Testis (tissue), 2 donors: ENCODE data around the gene CSF3R.

ENCODE experiments used
- POLR2A ChIP-seq: fragments of 450-650 bp; IDR thresholded peaks from one replicate; pipeline ENCODE4 v1.6.1; 2017; ENCODE audit warnings: antibody characterized with exemption, mild to moderate bottlenecking, moderate library complexity
- TF ChIP-seq, protein P1 (sequence below), 3 experiments: fragments of 450-650 bp in 2 of 3; fragments of 200-600 bp in 1 of 3; sonication (generic) in 1 of 3; IDR thresholded peaks; one replicate each; pipeline ENCODE4 v1.5.1; 2016 to 2019; ENCODE audit warnings: antibody characterized with exemption in 3 of 3, mild to moderate bottlenecking in 2 of 3, moderate library complexity in 1 of 3

DNA sequence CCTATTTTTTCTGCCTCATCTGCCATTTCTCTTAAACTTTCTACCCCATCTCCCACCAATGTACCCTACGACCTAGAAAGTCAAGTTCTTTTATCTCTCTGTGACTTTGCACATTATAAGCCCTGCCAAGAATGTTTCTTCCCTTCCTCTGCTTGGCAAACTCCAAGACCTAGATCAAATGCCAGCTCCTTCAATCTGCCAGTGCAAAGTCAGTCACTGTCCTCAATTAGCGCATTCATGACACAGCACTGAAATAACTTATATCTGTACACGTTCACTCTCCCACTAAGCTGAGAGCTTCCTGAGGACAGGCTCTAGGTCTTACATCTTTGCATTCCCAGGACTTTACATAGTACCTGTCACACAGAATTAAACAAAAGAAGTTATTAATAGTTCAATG is 63.6 kb downstream of the CSF3R start:
- TF ChIP-seq, protein P1, sequence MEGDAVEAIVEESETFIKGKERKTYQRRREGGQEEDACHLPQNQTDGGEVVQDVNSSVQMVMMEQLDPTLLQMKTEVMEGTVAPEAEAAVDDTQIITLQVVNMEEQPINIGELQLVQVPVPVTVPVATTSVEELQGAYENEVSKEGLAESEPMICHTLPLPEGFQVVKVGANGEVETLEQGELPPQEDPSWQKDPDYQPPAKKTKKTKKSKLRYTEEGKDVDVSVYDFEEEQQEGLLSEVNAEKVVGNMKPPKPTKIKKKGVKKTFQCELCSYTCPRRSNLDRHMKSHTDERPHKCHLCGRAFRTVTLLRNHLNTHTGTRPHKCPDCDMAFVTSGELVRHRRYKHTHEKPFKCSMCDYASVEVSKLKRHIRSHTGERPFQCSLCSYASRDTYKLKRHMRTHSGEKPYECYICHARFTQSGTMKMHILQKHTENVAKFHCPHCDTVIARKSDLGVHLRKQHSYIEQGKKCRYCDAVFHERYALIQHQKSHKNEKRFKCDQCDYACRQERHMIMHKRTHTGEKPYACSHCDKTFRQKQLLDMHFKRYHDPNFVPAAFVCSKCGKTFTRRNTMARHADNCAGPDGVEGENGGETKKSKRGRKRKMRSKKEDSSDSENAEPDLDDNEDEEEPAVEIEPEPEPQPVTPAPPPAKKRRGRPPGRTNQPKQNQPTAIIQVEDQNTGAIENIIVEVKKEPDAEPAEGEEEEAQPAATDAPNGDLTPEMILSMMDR (IDR thresholded peaks at IDR 0.05), result no peak
- no peak for TF ChIP-seq POLR2A
